Liver (tissue), 9 donors: ENCODE results near the gene FOXO1. TPM values are rescaled to one million over a fixed set of nuclear protein-coding genes. Genes with fewer than 3 reads are reported as not detected.

Experiments used
- DNase-seq: peaks from one replicate; pipeline ENCODE4 v3.0.0-alpha.2; 2017; ENCODE audit warnings: low spot score
- H3K27ac ChIP-seq, 2 donors: one replicate each; pipeline ENCODE4 v1.7.0; 2013; ENCODE audit warnings: inconsistent platforms in 2 of 2, low read length in 2 of 2, control low read depth in 1 of 2, low read depth in 1 of 2, mild to moderate bottlenecking in 1 of 2
- H3K27me3 ChIP-seq, 4 donors: one replicate each; pipeline versions ENCODE4 v1.6.1 to v1.7.0; 2013; ENCODE audit warnings: low read length in 3 of 4, inconsistent platforms in 1 of 4, mild to moderate bottlenecking in 1 of 4, moderate library complexity in 1 of 4; ENCODE audit not compliant: control insufficient read depth in 4 of 4, insufficient read depth in 4 of 4
- H3K36me3 ChIP-seq, 4 donors: one replicate each; pipeline versions ENCODE4 v1.6.1 to v1.7.0; 2013; ENCODE audit warnings: low read length in 3 of 4, mild to moderate bottlenecking in 3 of 4, low read depth in 1 of 4, moderate library complexity in 1 of 4; ENCODE audit not compliant: control insufficient read depth in 4 of 4, insufficient read depth in 3 of 4
- H3K4me1 ChIP-seq, 4 donors: one replicate each; pipeline versions ENCODE4 v1.6.1 to v1.7.0; 2013; ENCODE audit warnings: low read length in 3 of 4, mild to moderate bottlenecking in 3 of 4, moderate library complexity in 1 of 4; ENCODE audit not compliant: control insufficient read depth in 4 of 4, insufficient read depth in 4 of 4
- H3K4me3 ChIP-seq, 3 donors: one replicate each; pipeline versions ENCODE4 v1.6.1 to v1.7.0; 2013; ENCODE audit warnings: low read length in 3 of 3, control low read depth in 1 of 3, low read depth in 1 of 3, mild to moderate bottlenecking in 1 of 3
- H3K9ac ChIP-seq, 2 donors: one replicate each; pipeline ENCODE4 v1.7.0; 2013; ENCODE audit warnings: low read length in 2 of 2, mild to moderate bottlenecking in 2 of 2, moderate library complexity in 2 of 2, control low read depth in 1 of 2, low read depth in 1 of 2
- H3K9me3 ChIP-seq, 4 donors: one replicate each; pipeline versions ENCODE4 v1.6.1 to v1.7.0; 2013; ENCODE audit warnings: low read length in 3 of 4; ENCODE audit not compliant: control insufficient read depth in 4 of 4
- EGR1 ChIP-seq, 2 donors: IDR thresholded peaks; 2 replicates each; pipeline ENCODE4 v1.6.1; 2016 to 2018; ENCODE audit warnings: antibody characterized with exemption in 2 of 2, low read depth in 2 of 2
- FOXA1 ChIP-seq: IDR thresholded peaks from 2 replicates; pipeline ENCODE4 v1.6.1; 2016; ENCODE audit warnings: antibody characterized with exemption
- FOXA2 ChIP-seq: IDR thresholded peaks from 2 replicates; pipeline ENCODE4 v1.6.1; 2016; ENCODE audit warnings: antibody characterized with exemption
- GABPA ChIP-seq, 2 donors: IDR thresholded peaks in 1 of 2; conservative IDR thresholded peaks in 1 of 2; 2 replicates each; pipeline ENCODE4 v1.6.1; 2016; ENCODE audit warnings: antibody characterized with exemption in 2 of 2, mild to moderate bottlenecking in 1 of 2, moderate library complexity in 1 of 2
- HNF4G ChIP-seq: IDR thresholded peaks from 2 replicates; pipeline ENCODE4 v1.6.1; 2016; ENCODE audit warnings: antibody characterized with exemption
- JUND ChIP-seq, 2 donors: IDR thresholded peaks; 2 replicates each; pipeline ENCODE4 v1.6.1; 2016; ENCODE audit warnings: antibody characterized with exemption in 2 of 2
- NR2F2 ChIP-seq: IDR thresholded peaks from 2 replicates; pipeline ENCODE4 v1.6.1; 2016; ENCODE audit warnings: antibody characterized with exemption
- RAD21 ChIP-seq, 2 donors: IDR thresholded peaks; 2 replicates each; pipeline ENCODE4 v1.6.1; 2016; ENCODE audit warnings: antibody characterized with exemption in 2 of 2, mild to moderate bottlenecking in 2 of 2
- RXRA ChIP-seq, 2 donors: IDR thresholded peaks; 2 replicates each; pipeline ENCODE4 v1.6.1; 2017 to 2018; ENCODE audit warnings: antibody characterized with exemption in 2 of 2, mild to moderate bottlenecking in 1 of 2
- SP1 ChIP-seq: IDR thresholded peaks from 2 replicates; pipeline ENCODE4 v1.6.1; 2018; ENCODE audit warnings: antibody characterized with exemption, mild to moderate bottlenecking
- TAF1 ChIP-seq: conservative IDR thresholded peaks from 2 replicates; pipeline ENCODE4 v1.6.1; 2016; ENCODE audit warnings: antibody characterized with exemption, mild to moderate bottlenecking
- YY1 ChIP-seq: IDR thresholded peaks from 2 replicates; pipeline ENCODE4 v1.6.1; 2016; ENCODE audit warnings: antibody characterized with exemption, mild to moderate bottlenecking
- WGBS: extraction: QIAGEN DNeasy Blood & Tissue Kit; methylation state at CpG from one replicate; pipeline ENCODE4 v1.1.7; 2013; 5-methylcytosine and 5-hydroxymethylcytosine counted together
- polyA plus RNA-seq, 2 donors: library from polyadenylated mRNA; stranded (reverse) in 1 of 2; unstranded in 1 of 2; fragments of 200-250 nt in 1 of 2; fragments of >200 nt in 1 of 2; fragmentation: Nextera tagmentation in 1 of 2; extraction: Ambion mirVana in 1 of 2; gene quantifications; one replicate each; pipeline versions ENCODE4 v1.2.1 to v1.2.3, GENCODE V29; 2013 to 2015
- total RNA-seq, 2 donors: library from RNA; depleted of rRNA; stranded (reverse); fragments of >200 nt; gene quantifications; one replicate each; pipeline ENCODE4 v1.2.3, GENCODE V29; 2014
- TF ChIP-seq, protein P1 (sequence below): IDR thresholded peaks from 2 replicates; pipeline ENCODE4 v1.6.1; 2016; ENCODE audit warnings: antibody characterized with exemption, mild to moderate bottlenecking
- TF ChIP-seq, protein P2 (sequence below): IDR thresholded peaks from 2 replicates; pipeline ENCODE4 v1.6.1; 2016; ENCODE audit warnings: antibody characterized with exemption
- TF ChIP-seq, protein P3 (sequence below): IDR thresholded peaks from 2 replicates; pipeline ENCODE4 v1.6.1; 2016; ENCODE audit warnings: antibody characterized with exemption
- TF ChIP-seq, protein P4 (sequence below): IDR thresholded peaks from 2 replicates; pipeline ENCODE4 v1.6.1; 2016; ENCODE audit warnings: antibody characterized with exemption
- donor health status: healthy.
- donor health status: healthy.
- donor health status: healthy.
- donor health status: healthy.
- donor health status: healthy.

Gene FOXO1
- total and polyA plus RNA-seq, 4 donors: 5.4 to 23.6 (median 8.6) TPM

DNA sequence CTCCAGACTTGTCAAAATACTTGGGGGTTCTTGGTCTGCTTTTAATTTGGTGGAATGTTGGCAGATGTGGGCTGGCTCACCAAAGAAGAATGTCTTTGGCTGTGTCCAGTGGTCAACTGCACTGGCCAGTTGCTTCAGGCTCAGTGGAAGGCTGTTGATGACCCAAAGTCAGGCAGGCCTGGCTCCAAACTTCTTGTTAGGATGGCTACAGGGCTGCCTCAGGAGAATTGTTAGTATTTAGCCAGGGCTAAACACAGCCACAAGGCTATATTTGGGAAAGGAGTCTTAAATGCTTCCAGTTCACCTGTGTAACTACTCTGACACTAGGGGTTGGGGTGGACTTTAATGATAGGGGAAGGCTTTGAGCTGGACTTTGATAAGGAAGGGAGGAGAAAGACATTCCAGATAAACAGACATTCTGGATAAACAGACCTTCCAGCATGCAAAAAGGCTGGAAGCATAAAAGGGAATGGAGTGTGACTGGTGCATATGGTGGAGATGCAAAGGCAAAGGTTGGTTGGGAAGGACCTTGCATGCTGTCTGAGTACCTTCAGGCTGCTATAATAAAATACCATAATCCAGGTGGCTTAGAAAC, 116.8 kb downstream of the FOXO1 start (continued):
- TF ChIP-seq, protein P1, sequence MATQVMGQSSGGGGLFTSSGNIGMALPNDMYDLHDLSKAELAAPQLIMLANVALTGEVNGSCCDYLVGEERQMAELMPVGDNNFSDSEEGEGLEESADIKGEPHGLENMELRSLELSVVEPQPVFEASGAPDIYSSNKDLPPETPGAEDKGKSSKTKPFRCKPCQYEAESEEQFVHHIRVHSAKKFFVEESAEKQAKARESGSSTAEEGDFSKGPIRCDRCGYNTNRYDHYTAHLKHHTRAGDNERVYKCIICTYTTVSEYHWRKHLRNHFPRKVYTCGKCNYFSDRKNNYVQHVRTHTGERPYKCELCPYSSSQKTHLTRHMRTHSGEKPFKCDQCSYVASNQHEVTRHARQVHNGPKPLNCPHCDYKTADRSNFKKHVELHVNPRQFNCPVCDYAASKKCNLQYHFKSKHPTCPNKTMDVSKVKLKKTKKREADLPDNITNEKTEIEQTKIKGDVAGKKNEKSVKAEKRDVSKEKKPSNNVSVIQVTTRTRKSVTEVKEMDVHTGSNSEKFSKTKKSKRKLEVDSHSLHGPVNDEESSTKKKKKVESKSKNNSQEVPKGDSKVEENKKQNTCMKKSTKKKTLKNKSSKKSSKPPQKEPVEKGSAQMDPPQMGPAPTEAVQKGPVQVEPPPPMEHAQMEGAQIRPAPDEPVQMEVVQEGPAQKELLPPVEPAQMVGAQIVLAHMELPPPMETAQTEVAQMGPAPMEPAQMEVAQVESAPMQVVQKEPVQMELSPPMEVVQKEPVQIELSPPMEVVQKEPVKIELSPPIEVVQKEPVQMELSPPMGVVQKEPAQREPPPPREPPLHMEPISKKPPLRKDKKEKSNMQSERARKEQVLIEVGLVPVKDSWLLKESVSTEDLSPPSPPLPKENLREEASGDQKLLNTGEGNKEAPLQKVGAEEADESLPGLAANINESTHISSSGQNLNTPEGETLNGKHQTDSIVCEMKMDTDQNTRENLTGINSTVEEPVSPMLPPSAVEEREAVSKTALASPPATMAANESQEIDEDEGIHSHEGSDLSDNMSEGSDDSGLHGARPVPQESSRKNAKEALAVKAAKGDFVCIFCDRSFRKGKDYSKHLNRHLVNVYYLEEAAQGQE: no peak
- no peak for TF ChIP-seq FOXA2

DNA sequence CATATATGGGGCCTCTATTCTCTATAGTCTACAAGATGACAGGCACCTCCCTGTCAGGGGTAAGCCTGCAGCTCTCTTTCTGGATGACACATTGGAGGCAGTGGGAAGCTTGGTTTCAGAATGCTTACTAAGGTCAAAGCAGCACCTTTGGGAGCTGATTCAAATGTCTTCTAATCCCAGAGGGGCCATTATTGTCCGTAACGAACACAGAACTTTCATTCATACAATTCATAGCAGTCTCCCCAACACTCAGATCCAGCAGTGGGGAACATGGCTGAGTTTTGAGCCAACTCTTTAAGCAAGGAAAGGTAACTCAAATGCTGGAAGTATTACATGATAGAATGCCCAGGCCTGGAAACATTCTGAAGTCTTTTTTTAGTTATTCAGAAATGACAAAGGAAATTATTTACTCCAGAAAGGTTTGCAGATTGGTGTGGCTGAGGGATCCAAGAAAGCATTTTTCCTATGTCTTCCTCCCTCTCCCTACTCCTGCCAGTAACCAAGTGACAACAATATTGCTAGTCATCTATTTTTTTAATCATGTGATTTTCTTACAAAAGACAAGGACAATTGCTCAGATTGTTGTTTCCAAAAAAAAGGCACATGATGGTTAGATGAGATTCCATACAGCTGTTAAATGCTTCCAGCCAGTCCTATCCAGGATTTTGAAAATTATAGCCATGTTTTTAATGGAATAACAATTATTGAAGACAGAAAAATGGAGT, 118.7 kb downstream of the FOXO1 start:
- 93% methylated on average over 2 of the region's 2 CpGs for WGBS
- no peak overlapping the region for H3K4me3 ChIP-seq
- no peaks in the 10 kb centered on the region for H3K4me1 ChIP-seq
- H3K9me3 ChIP-seq: no peaks in the 10 kb centered on the region
- H3K27me3 ChIP-seq: no peaks in the 10 kb centered on the region
- H3K36me3 ChIP-seq: no peaks in the 10 kb centered on the region
- no peak overlapping the region for H3K27ac ChIP-seq
- no peak overlapping the region for H3K9ac ChIP-seq
- DNase-seq: no peak
- TF ChIP-seq, protein P2, sequence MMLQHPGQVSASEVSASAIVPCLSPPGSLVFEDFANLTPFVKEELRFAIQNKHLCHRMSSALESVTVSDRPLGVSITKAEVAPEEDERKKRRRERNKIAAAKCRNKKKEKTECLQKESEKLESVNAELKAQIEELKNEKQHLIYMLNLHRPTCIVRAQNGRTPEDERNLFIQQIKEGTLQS: no peak
- TF ChIP-seq, protein P3, sequence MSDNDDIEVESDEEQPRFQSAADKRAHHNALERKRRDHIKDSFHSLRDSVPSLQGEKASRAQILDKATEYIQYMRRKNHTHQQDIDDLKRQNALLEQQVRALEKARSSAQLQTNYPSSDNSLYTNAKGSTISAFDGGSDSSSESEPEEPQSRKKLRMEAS: no peak
- TF ChIP-seq NR2F2: no peak
- TF ChIP-seq GABPA (IDR thresholded peaks at IDR 0.05 in 1 of 2, conservative IDR thresholded peaks at IDR 0.05 in 1 of 2): no peak
- TF ChIP-seq FOXA2: no peak
- TF ChIP-seq EGR1 (IDR thresholded peaks at IDR 0.05; ENCODE audit: low read depth in 2 of 2): no peak
- TF ChIP-seq HNF4G: no peak
- no peak for TF ChIP-seq SP1
- TF ChIP-seq JUND (IDR thresholded peaks at IDR 0.05): no peak
- no peak for TF ChIP-seq YY1
- TF ChIP-seq RXRA (IDR thresholded peaks at IDR 0.05): no peak
- TF ChIP-seq, protein P4, sequence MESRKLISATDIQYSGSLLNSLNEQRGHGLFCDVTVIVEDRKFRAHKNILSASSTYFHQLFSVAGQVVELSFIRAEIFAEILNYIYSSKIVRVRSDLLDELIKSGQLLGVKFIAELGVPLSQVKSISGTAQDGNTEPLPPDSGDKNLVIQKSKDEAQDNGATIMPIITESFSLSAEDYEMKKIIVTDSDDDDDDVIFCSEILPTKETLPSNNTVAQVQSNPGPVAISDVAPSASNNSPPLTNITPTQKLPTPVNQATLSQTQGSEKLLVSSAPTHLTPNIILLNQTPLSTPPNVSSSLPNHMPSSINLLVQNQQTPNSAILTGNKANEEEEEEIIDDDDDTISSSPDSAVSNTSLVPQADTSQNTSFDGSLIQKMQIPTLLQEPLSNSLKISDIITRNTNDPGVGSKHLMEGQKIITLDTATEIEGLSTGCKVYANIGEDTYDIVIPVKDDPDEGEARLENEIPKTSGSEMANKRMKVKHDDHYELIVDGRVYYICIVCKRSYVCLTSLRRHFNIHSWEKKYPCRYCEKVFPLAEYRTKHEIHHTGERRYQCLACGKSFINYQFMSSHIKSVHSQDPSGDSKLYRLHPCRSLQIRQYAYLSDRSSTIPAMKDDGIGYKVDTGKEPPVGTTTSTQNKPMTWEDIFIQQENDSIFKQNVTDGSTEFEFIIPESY: no peak
- no peak for TF ChIP-seq FOXA1
- TF ChIP-seq TAF1: no peak
- TF ChIP-seq RAD21 (IDR thresholded peaks at IDR 0.05): no peak
